Esophagus squamous epithelium (tissue), 5 donors: ENCODE results near the gene LARGE1. TPM values are rescaled to one million over a fixed set of nuclear protein-coding genes. Genes with fewer than 3 reads are reported as not detected.

Experiments used
- DNase-seq: peaks from one replicate; lab custom pipeline; 2025; lab: John Stamatoyannopoulos, UW
- H3K27ac ChIP-seq, 4 donors: fragments of 200-600 bp; sonication (generic); one replicate each; pipeline ENCODE4 v1.5.1; 2016 to 2019; ENCODE audit warnings: mild to moderate bottlenecking in 1 of 4
- H3K27me3 ChIP-seq, 4 donors: fragments of 200-600 bp; sonication (generic); 1 replicate in 3 of 4; 2 replicates in 1 of 4; pipeline versions ENCODE4 v1.5.1 to v1.6.0; 2017 to 2021; ENCODE audit warnings: antibody characterized with exemption in 1 of 4
- H3K36me3 ChIP-seq, 3 donors: fragments of 200-600 bp; sonication (generic); one replicate each; pipeline ENCODE4 v1.5.1; 2016 to 2019
- H3K4me1 ChIP-seq, 3 donors: fragments of 200-600 bp; sonication (generic); one replicate each; pipeline ENCODE4 v1.5.1; 2017 to 2019
- H3K4me3 ChIP-seq, 4 donors: fragments of 200-600 bp; sonication (generic); 1 replicate in 3 of 4; 2 replicates in 1 of 4; pipeline ENCODE4 v1.5.1; 2016 to 2019; ENCODE audit warnings: mild to moderate bottlenecking in 2 of 4, moderate library complexity in 1 of 4
- H3K9me3 ChIP-seq, 3 donors: fragments of 200-600 bp; sonication (generic); one replicate each; pipeline ENCODE4 v1.5.1; 2016 to 2019
- CTCF ChIP-seq, 6 experiments: fragments of 450-650 bp in 4 of 6; fragments of 200-600 bp in 2 of 6; sonication (generic) in 2 of 6; IDR thresholded peaks; one replicate each; pipeline ENCODE4 v1.5.1; 2016 to 2019; ENCODE audit warnings: antibody characterized with exemption in 6 of 6, mild to moderate bottlenecking in 4 of 6, moderate library complexity in 4 of 6
- POLR2A ChIP-seq, 4 donors: fragments of 450-650 bp; IDR thresholded peaks; one replicate each; pipeline ENCODE4 v1.6.1; 2017; ENCODE audit warnings: antibody characterized with exemption in 4 of 4, mild to moderate bottlenecking in 4 of 4, moderate library complexity in 3 of 4
- WGBS, 2 donors: methylation state at CpG; one replicate each; pipeline ENCODE4 v1.1.5; 2018; 5-methylcytosine and 5-hydroxymethylcytosine counted together
- intact Hi-C: fragments of 100-400 bp; cut with DNase I; formaldehyde crosslinking; loops from one replicate; pipeline ENCODE4 v1.15.0; 2022
- total RNA-seq, 4 donors: library from RNA; depleted of rRNA; stranded (reverse); fragments of >200 nt; gene quantifications; one replicate each; pipeline ENCODE4 v1.1.0, GENCODE V29; 2016
- donor health status: DM: yes; HTN: yes; CAD: no.

LARGE1 gene
- total RNA-seq, 4 donors from 2014 or later: 5.2 to 15.1 (median 6.6) TPM

- H3K4me3 ChIP-seq: no peak overlapping the region
- no peak for DNase-seq
- no peaks in the 10 kb centered on the region for H3K36me3 ChIP-seq
- 74 to 90% methylated on average over 5 to 7 of the region's 7 CpGs for WGBS, 2 donors
- H3K9me3 ChIP-seq: no peaks in the 10 kb centered on the region
- TF ChIP-seq POLR2A (IDR thresholded peaks at IDR 0.05) (no peak), CTCF (IDR thresholded peaks at IDR 0.05) (no peak)
- intact Hi-C loops: no loop called here
- H3K4me1 ChIP-seq: peaks cover 0 to 12% (median 0%) of the 10 kb centered on the region in 3 donors
- no peak overlapping the region for H3K27ac ChIP-seq
- no peaks in the 10 kb centered on the region for H3K27me3 ChIP-seq
These were observed 143.8 kb downstream of the LARGE1 start for GRCh38 chr22:33776491-33776890.

- 88 to 94% methylated on average over 6 of the region's 6 CpGs for WGBS, 2 donors
- H3K9me3 ChIP-seq: no peaks in the 10 kb centered on the region
- H3K4me1 ChIP-seq: peaks cover 0 to 6% (median 0%) of the 10 kb centered on the region in 3 donors
- no peak for DNase-seq
- H3K4me3 ChIP-seq: no peak overlapping the region
- no peaks in the 10 kb centered on the region for H3K36me3 ChIP-seq
- no peak for TF ChIP-seq CTCF (IDR thresholded peaks at IDR 0.05)
- no peak for TF ChIP-seq POLR2A (IDR thresholded peaks at IDR 0.05)
- intact Hi-C loops: no loop called here
- no peaks in the 10 kb centered on the region for H3K27me3 ChIP-seq
- no peak overlapping the region for H3K27ac ChIP-seq
These were observed 145.5 kb downstream of the LARGE1 start for GRCh38 chr22:33774781-33775180.

- H3K27me3 ChIP-seq: no peaks in the 10 kb centered on the region
- H3K9me3 ChIP-seq: no peaks in the 10 kb centered on the region
- intact Hi-C loops: no loop called here
- no peak overlapping the region for H3K4me3 ChIP-seq
- H3K4me1 ChIP-seq: no peaks in the 10 kb centered on the region
- no peaks in the 10 kb centered on the region for H3K36me3 ChIP-seq
- no peak overlapping the region for H3K27ac ChIP-seq
- WGBS, 2 donors: 74 to 75% methylated on average over 6 of the region's 6 CpGs
- DNase-seq: no peak
- TF ChIP-seq CTCF (IDR thresholded peaks at IDR 0.05) (no peak), POLR2A (IDR thresholded peaks at IDR 0.05) (no peak)
These were observed 147.5 kb downstream of the LARGE1 start for GRCh38 chr22:33772745-33773144.

GRCh38 chr22:33771136-33771535 is 149.1 kb downstream of the LARGE1 start:
- Histone ChIP-seq H3K27ac (no peak overlapping the region), H3K4me1 (no peaks in the 10 kb centered on the region), H3K27me3 (no peaks in the 10 kb centered on the region), H3K9me3 (no peaks in the 10 kb centered on the region), H3K36me3 (no peaks in the 10 kb centered on the region), H3K4me3 (no peak overlapping the region)
- no peak for DNase-seq
- intact Hi-C loops: no loop called here
- no peak for TF ChIP-seq CTCF (IDR thresholded peaks at IDR 0.05)
- no peak for TF ChIP-seq POLR2A (IDR thresholded peaks at IDR 0.05)
- WGBS, 2 donors: 86 to 89% methylated on average over 4 of the region's 4 CpGs

- intact Hi-C loops: no loop called here
- no peak for TF ChIP-seq CTCF (IDR thresholded peaks at IDR 0.05)
- TF ChIP-seq POLR2A (IDR thresholded peaks at IDR 0.05): no peak
- no peak for DNase-seq
- 82 to 87% methylated on average over 3 of the region's 3 CpGs for WGBS, 2 donors
- no peaks in the 10 kb centered on the region for H3K4me1 ChIP-seq
- H3K4me3 ChIP-seq: no peak overlapping the region
- no peaks in the 10 kb centered on the region for H3K27me3 ChIP-seq
- H3K9me3 ChIP-seq: no peaks in the 10 kb centered on the region
- no peak overlapping the region for H3K27ac ChIP-seq
- no peaks in the 10 kb centered on the region for H3K36me3 ChIP-seq
These were observed 149.6 kb downstream of the LARGE1 start for GRCh38 chr22:33770723-33771122.
